ENCODE results near the gene PRRG1. TPM values are rescaled to one million over a fixed set of nuclear protein-coding genes. Genes with fewer than 3 reads are reported as not detected.

PRRG1 gene
- total and polyA plus RNA-seq, 2 of the 13 experiments (the other 11 are each of a cell fraction or from before 2014, with no cell fraction given) = 5.0 to 11.0 TPM

- TF ChIP-seq, protein P1, sequence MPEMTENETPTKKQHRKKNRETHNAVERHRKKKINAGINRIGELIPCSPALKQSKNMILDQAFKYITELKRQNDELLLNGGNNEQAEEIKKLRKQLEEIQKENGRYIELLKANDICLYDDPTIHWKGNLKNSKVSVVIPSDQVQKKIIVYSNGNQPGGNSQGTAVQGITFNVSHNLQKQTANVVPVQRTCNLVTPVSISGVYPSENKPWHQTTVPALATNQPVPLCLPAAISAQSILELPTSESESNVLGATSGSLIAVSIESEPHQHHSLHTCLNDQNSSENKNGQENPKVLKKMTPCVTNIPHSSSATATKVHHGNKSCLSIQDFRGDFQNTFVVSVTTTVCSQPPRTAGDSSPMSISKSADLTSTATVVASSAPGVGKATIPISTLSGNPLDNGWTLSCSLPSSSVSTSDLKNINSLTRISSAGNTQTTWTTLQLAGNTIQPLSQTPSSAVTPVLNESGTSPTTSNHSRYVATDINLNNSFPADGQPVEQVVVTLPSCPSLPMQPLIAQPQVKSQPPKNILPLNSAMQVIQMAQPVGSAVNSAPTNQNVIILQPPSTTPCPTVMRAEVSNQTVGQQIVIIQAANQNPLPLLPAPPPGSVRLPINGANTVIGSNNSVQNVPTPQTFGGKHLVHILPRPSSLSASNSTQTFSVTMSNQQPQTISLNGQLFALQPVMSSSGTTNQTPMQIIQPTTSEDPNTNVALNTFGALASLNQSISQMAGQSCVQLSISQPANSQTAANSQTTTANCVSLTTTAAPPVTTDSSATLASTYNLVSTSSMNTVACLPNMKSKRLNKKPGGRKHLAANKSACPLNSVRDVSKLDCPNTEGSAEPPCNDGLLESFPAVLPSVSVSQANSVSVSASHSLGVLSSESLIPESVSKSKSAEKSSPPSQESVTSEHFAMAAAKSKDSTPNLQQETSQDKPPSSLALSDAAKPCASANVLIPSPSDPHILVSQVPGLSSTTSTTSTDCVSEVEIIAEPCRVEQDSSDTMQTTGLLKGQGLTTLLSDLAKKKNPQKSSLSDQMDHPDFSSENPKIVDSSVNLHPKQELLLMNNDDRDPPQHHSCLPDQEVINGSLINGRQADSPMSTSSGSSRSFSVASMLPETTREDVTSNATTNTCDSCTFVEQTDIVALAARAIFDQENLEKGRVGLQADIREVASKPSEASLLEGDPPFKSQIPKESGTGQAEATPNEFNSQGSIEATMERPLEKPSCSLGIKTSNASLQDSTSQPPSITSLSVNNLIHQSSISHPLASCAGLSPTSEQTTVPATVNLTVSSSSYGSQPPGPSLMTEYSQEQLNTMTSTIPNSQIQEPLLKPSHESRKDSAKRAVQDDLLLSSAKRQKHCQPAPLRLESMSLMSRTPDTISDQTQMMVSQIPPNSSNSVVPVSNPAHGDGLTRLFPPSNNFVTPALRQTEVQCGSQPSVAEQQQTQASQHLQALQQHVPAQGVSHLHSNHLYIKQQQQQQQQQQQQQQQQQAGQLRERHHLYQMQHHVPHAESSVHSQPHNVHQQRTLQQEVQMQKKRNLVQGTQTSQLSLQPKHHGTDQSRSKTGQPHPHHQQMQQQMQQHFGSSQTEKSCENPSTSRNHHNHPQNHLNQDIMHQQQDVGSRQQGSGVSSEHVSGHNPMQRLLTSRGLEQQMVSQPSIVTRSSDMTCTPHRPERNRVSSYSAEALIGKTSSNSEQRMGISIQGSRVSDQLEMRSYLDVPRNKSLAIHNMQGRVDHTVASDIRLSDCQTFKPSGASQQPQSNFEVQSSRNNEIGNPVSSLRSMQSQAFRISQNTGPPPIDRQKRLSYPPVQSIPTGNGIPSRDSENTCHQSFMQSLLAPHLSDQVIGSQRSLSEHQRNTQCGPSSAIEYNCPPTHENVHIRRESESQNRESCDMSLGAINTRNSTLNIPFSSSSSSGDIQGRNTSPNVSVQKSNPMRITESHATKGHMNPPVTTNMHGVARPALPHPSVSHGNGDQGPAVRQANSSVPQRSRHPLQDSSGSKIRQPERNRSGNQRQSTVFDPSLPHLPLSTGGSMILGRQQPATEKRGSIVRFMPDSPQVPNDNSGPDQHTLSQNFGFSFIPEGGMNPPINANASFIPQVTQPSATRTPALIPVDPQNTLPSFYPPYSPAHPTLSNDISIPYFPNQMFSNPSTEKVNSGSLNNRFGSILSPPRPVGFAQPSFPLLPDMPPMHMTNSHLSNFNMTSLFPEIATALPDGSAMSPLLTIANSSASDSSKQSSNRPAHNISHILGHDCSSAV (CRISPR knock-in tag; IDR thresholded peaks at IDR 0.05; ENCODE audit: borderline replicate concordance) = no peak
- TF ChIP-seq, protein P2, sequence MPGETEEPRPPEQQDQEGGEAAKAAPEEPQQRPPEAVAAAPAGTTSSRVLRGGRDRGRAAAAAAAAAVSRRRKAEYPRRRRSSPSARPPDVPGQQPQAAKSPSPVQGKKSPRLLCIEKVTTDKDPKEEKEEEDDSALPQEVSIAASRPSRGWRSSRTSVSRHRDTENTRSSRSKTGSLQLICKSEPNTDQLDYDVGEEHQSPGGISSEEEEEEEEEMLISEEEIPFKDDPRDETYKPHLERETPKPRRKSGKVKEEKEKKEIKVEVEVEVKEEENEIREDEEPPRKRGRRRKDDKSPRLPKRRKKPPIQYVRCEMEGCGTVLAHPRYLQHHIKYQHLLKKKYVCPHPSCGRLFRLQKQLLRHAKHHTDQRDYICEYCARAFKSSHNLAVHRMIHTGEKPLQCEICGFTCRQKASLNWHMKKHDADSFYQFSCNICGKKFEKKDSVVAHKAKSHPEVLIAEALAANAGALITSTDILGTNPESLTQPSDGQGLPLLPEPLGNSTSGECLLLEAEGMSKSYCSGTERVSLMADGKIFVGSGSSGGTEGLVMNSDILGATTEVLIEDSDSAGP (CRISPR knock-in tag; IDR thresholded peaks at IDR 0.05; ENCODE audit: borderline replicate concordance) = no peak
- TF ChIP-seq MIER3 (CRISPR knock-in tag; IDR thresholded peaks at IDR 0.05; ENCODE audit: borderline replicate concordance) = no peak
- TF ChIP-seq ZFP1 (CRISPR knock-in tag; IDR thresholded peaks at IDR 0.05) = no peak
- TF ChIP-seq HNF4G (IDR thresholded peaks at IDR 0.05; ENCODE audit: borderline replicate concordance, low read depth, low read length) = no peak
- TF ChIP-seq HNF4G (CRISPR knock-in tag; IDR thresholded peaks at IDR 0.05; ENCODE audit: borderline replicate concordance, low read depth) = no peak
- no peak for TF ChIP-seq NBN (conservative IDR thresholded peaks at IDR 0.05)
- TF ChIP-seq ZNF883 (CRISPR knock-in tag; IDR thresholded peaks at IDR 0.05; ENCODE audit: not compliant biosample characterization) = no peak
Measured at GRCh38 chrX:37445182-37445581, 96.0 kb downstream of the PRRG1 start (continued).

Measured in HepG2 (cell line).